GM19455 (cell line): ENCODE results near the gene LGALS9B.
"Not testable (repeated sequence)": the region's sequence is repeated elsewhere in the genome, so short reads cannot be mapped to it uniquely, and the experiment has no call there.

Source experiments
- ATAC-seq: cut with Tn5 transposase; IDR thresholded peaks from one replicate; pipeline ENCODE4 v1.9.1; 2021; ENCODE audit not compliant: unreplicated experiment

LGALS9B gene

GRCh38 chr17:20469107-20469506 is 1.8 kb upstream of the LGALS9B start:
- ATAC-seq = not testable (repeated sequence)

- not testable (repeated sequence) for ATAC-seq
Observed at GRCh38 chr17:20466999-20467398, 340 bp downstream of the LGALS9B start.

- not testable (repeated sequence) for ATAC-seq
Observed at GRCh38 chr17:20466553-20466952, 786 bp downstream of the LGALS9B start.

GRCh38 chr17:20465535-20465934 is 1.8 kb downstream of the LGALS9B start:
- not testable (repeated sequence) for ATAC-seq

- not testable (repeated sequence) for ATAC-seq
Observed at GRCh38 chr17:20464854-20465414, 2.4 kb downstream of the LGALS9B start.

- not testable (repeated sequence) for ATAC-seq
Observed at GRCh38 chr17:20462158-20462557, 5.2 kb downstream of the LGALS9B start.

- ATAC-seq = not testable (repeated sequence)
Observed at GRCh38 chr17:20457848-20458381, 9.4 kb downstream of the LGALS9B start.

- ATAC-seq = not testable (repeated sequence)
Observed at GRCh38 chr17:20455106-20455505, 12.2 kb downstream of the LGALS9B start.

GRCh38 chr17:20453820-20454434 is 13.4 kb downstream of the LGALS9B start:
- not testable (repeated sequence) for ATAC-seq

GRCh38 chr17:20450852-20451251 is 16.5 kb downstream of the LGALS9B start:
- not testable (repeated sequence) for ATAC-seq

- not testable (repeated sequence) for ATAC-seq
Observed at GRCh38 chr17:20447534-20448321, 19.6 kb downstream of the LGALS9B start.

GRCh38 chr17:20446895-20447294 is 20.4 kb downstream of the LGALS9B start:
- not testable (repeated sequence) for ATAC-seq

GRCh38 chr17:20444581-20445236 is 22.6 kb downstream of the LGALS9B start:
- ATAC-seq = not testable (repeated sequence)

- not testable (repeated sequence) for ATAC-seq
Observed at GRCh38 chr17:20444173-20444572, 23.2 kb downstream of the LGALS9B start.

- ATAC-seq = not testable (repeated sequence)
Observed at GRCh38 chr17:20443632-20444031, 23.7 kb downstream of the LGALS9B start.

GRCh38 chr17:20440665-20441064 is 26.7 kb downstream of the LGALS9B start:
- not testable (repeated sequence) for ATAC-seq

GRCh38 chr17:20435166-20435565 is 32.2 kb downstream of the LGALS9B start:
- not testable (repeated sequence) for ATAC-seq

GRCh38 chr17:20433382-20433781 is 34.0 kb downstream of the LGALS9B start:
- ATAC-seq = not testable (repeated sequence)

GRCh38 chr17:20427264-20427663 is 40.1 kb downstream of the LGALS9B start:
- ATAC-seq = not testable (repeated sequence)

- not testable (repeated sequence) for ATAC-seq
Observed at GRCh38 chr17:20422826-20423225, 44.5 kb downstream of the LGALS9B start.

GRCh38 chr17:20418838-20419237 is 48.5 kb downstream of the LGALS9B start:
- ATAC-seq = not testable (repeated sequence)
